ENCODE measurements around the gene CRISP1.

The CRISP1 gene

GRCh38 chr6:49847673-49848072 lies 18.7 kb downstream of the CRISP1 start:
- DNase-seq (ENCODE audit: low read depth), result no peak
- H3K4me3 ChIP-seq (ENCODE audit: low read depth, low read length), result no peak overlapping the region
- in situ Hi-C loops (cut with HindIII; ENCODE audit: low sequenced_read_pairs), result no loop called here
- no peak for TF ChIP-seq CTCF (IDR thresholded peaks at IDR 0.05; ENCODE audit: low read depth, low read length, missing control alignments)

- DNase-seq (ENCODE audit: low read depth), result no peak
- no peak overlapping the region for H3K4me3 ChIP-seq (ENCODE audit: low read depth, low read length)
- no peak for TF ChIP-seq CTCF (IDR thresholded peaks at IDR 0.05; ENCODE audit: low read depth, low read length, missing control alignments)
- in situ Hi-C loops (cut with HindIII; ENCODE audit: low sequenced_read_pairs), result no loop called here
Observed at GRCh38 chr6:49847014-49847413, 19.3 kb downstream of the CRISP1 start.

- in situ Hi-C loops (cut with HindIII; ENCODE audit: low sequenced_read_pairs), result no loop called here
- no peak overlapping the region for H3K4me3 ChIP-seq (ENCODE audit: low read depth, low read length)
- no peak for TF ChIP-seq CTCF (IDR thresholded peaks at IDR 0.05; ENCODE audit: low read depth, low read length, missing control alignments)
- no peak for DNase-seq (ENCODE audit: low read depth)
Observed at GRCh38 chr6:49841424-49841823, 24.9 kb downstream of the CRISP1 start.

GRCh38 chr6:49839957-49840356 lies 26.4 kb downstream of the CRISP1 start:
- DNase-seq (ENCODE audit: low read depth), result no peak
- in situ Hi-C loops (cut with HindIII; ENCODE audit: low sequenced_read_pairs), result no loop called here
- no peak for TF ChIP-seq CTCF (IDR thresholded peaks at IDR 0.05; ENCODE audit: low read depth, low read length, missing control alignments)
- H3K4me3 ChIP-seq (ENCODE audit: low read depth, low read length), result no peak overlapping the region

GRCh38 chr6:49839162-49839561 lies 27.2 kb downstream of the CRISP1 start:
- TF ChIP-seq CTCF (IDR thresholded peaks at IDR 0.05; ENCODE audit: low read depth, low read length, missing control alignments), result no peak
- DNase-seq (ENCODE audit: low read depth), result no peak
- in situ Hi-C loops (cut with HindIII; ENCODE audit: low sequenced_read_pairs), result no loop called here
- no peak overlapping the region for H3K4me3 ChIP-seq (ENCODE audit: low read depth, low read length)

GRCh38 chr6:49835140-49835539 lies 31.2 kb downstream of the CRISP1 start:
- no peak for DNase-seq (ENCODE audit: low read depth)
- no peak for TF ChIP-seq CTCF (IDR thresholded peaks at IDR 0.05; ENCODE audit: low read depth, low read length, missing control alignments)
- in situ Hi-C loops (cut with HindIII; ENCODE audit: low sequenced_read_pairs), result no loop called here

GRCh38 chr6:49833386-49833785 lies 32.9 kb downstream of the CRISP1 start:
- no peak overlapping the region for H3K4me3 ChIP-seq (ENCODE audit: low read depth, low read length)
- no peak for TF ChIP-seq CTCF (IDR thresholded peaks at IDR 0.05; ENCODE audit: low read depth, low read length, missing control alignments)
- in situ Hi-C loops (cut with HindIII; ENCODE audit: low sequenced_read_pairs), result no loop called here
- no peak for DNase-seq (ENCODE audit: low read depth)

More at GRCh38 chr6:49835140-49835539, 31.2 kb downstream of the CRISP1 start:
- H3K4me3 ChIP-seq (ENCODE audit: low read depth, low read length), result no peak overlapping the region
